Body of pancreas (tissue), 4 donors: ENCODE measurements around the gene VTA1.

Experiments
- CTCF ChIP-seq, 7 experiments: fragments of 450-650 bp in 4 of 7; fragments of 200-600 bp in 3 of 7; sonication (generic) in 3 of 7; IDR thresholded peaks; one replicate each; pipeline ENCODE4 v1.5.1; 2016 to 2019; ENCODE audit warnings: antibody characterized with exemption in 7 of 7
- POLR2A ChIP-seq, 3 donors: fragments of 450-650 bp; IDR thresholded peaks; one replicate each; pipeline ENCODE4 v1.6.1; 2016; ENCODE audit warnings: antibody characterized with exemption in 3 of 3, mild to moderate bottlenecking in 2 of 3

GRCh38 chr6:142195862-142196541, 48.9 kb downstream of the VTA1 start:
- no peak for TF ChIP-seq CTCF (IDR thresholded peaks at IDR 0.05)
- no peak for TF ChIP-seq POLR2A (IDR thresholded peaks at IDR 0.05)
